Epithelial cell of prostate (primary cell): ENCODE data around the gene EXOC5.
A peak's percentile ranks its signal among the peaks of the same experiment; 100 is the strongest.

Source experiments
- DNase-seq: peaks from one replicate; pipeline ENCODE4 v3.0.0-alpha.2; 2011; ENCODE audit warnings: low read depth, low spot score
- H3K27ac ChIP-seq: fragments of 450-650 bp; 2 replicates; pipeline ENCODE4 v1.5.1; 2017; ENCODE audit warnings: mild to moderate bottlenecking

Gene EXOC5

GRCh38 chr14:57268161-57269069 lies at the start of gene EXOC5, which contains the start of gene AP5M1:
EXOC5 (minus strand) TSS chr14:57268905; CDS start chr14:57268648, 257 bp downstream.
AP5M1 (plus strand) TSS chr14:57268971; CDS start chr14:57269315, 344 bp downstream.
- peak; percentile 63 for DNase-seq
- peak within 1 kb of the TSS; percentile 90 for H3K27ac ChIP-seq

GRCh38 chr14:57317248-57317833 lies 48.6 kb upstream of the EXOC5 start:
- peak; percentile 37 for DNase-seq

GRCh38 chr14:57314396-57315089 lies 45.8 kb upstream of the EXOC5 start:
- no peak for DNase-seq
- H3K27ac ChIP-seq, result no peak overlapping the region

More at GRCh38 chr14:57317248-57317833, 48.6 kb upstream of the EXOC5 start:
- H3K27ac ChIP-seq, result no peak overlapping the region

- DNase-seq, result no peak
- no peak overlapping the region for H3K27ac ChIP-seq
Observed at GRCh38 chr14:57302883-57303282, 34.2 kb upstream of the EXOC5 start.

- no peak overlapping the region for H3K27ac ChIP-seq
- no peak for DNase-seq
Observed at GRCh38 chr14:57299511-57299910, 30.8 kb upstream of the EXOC5 start.

- no peak overlapping the region for H3K27ac ChIP-seq
- DNase-seq, result no peak
Observed at GRCh38 chr14:57297852-57298251, 29.1 kb upstream of the EXOC5 start.

- DNase-seq, result no peak
- no peak overlapping the region for H3K27ac ChIP-seq
Observed at GRCh38 chr14:57295239-57295638, 26.5 kb upstream of the EXOC5 start.

GRCh38 chr14:57293866-57294837 lies 25.4 kb upstream of the EXOC5 start:
- no peak for DNase-seq

GRCh38 chr14:57291692-57292647 lies 23.3 kb upstream of the EXOC5 start:
- no peak for DNase-seq
- no peak overlapping the region for H3K27ac ChIP-seq

More at GRCh38 chr14:57293866-57294837, 25.4 kb upstream of the EXOC5 start:
- H3K27ac ChIP-seq, result no peak overlapping the region

GRCh38 chr14:57290751-57291150 lies 22.0 kb upstream of the EXOC5 start:
- H3K27ac ChIP-seq, result no peak overlapping the region
- DNase-seq, result no peak

- H3K27ac ChIP-seq, result no peak overlapping the region
- DNase-seq, result no peak
Observed at GRCh38 chr14:57287745-57288144, 19.0 kb upstream of the EXOC5 start.

GRCh38 chr14:57277062-57277461 lies 8.4 kb upstream of the EXOC5 start:
- H3K27ac ChIP-seq, result no peak overlapping the region
- no peak for DNase-seq

GRCh38 chr14:57275023-57275664 lies 6.4 kb upstream of the EXOC5 start:
- no peak for DNase-seq
- H3K27ac ChIP-seq, result no peak overlapping the region

- H3K27ac ChIP-seq, result no peak overlapping the region
- no peak for DNase-seq
Observed at GRCh38 chr14:57274551-57274950, 5.8 kb upstream of the EXOC5 start.

- H3K27ac ChIP-seq, result no peak overlapping the region
- DNase-seq, result no peak
Observed at GRCh38 chr14:57273236-57273635, 4.5 kb upstream of the EXOC5 start.

GRCh38 chr14:57266065-57266464 lies 2.6 kb downstream of the EXOC5 start:
- DNase-seq, result no peak
- H3K27ac ChIP-seq, result no peak overlapping the region

- no peak overlapping the region for H3K27ac ChIP-seq
- DNase-seq, result no peak
Observed at GRCh38 chr14:57262117-57262516, 6.6 kb downstream of the EXOC5 start.

- DNase-seq, result no peak
- H3K27ac ChIP-seq, result no peak overlapping the region
Observed at GRCh38 chr14:57261604-57262003, 7.1 kb downstream of the EXOC5 start.
